Stimulated activated CD8-positive, alpha-beta memory T cell treated with anti-CD3 and anti-CD28 coated beads, Interleukin-15, amount 100 ng/mL, for 24 hours (primary cell): ENCODE measurements around the gene RYR1.
"Not testable (repeated sequence)": the region's sequence is repeated elsewhere in the genome, so short reads cannot be mapped to it uniquely, and the experiment has no call there.

Experiments used
- DNase-seq: peaks from one replicate; pipeline ENCODE4 v3.0.0-alpha.2; 2020; ENCODE audit warnings: low read depth

Gene RYR1

DNA sequence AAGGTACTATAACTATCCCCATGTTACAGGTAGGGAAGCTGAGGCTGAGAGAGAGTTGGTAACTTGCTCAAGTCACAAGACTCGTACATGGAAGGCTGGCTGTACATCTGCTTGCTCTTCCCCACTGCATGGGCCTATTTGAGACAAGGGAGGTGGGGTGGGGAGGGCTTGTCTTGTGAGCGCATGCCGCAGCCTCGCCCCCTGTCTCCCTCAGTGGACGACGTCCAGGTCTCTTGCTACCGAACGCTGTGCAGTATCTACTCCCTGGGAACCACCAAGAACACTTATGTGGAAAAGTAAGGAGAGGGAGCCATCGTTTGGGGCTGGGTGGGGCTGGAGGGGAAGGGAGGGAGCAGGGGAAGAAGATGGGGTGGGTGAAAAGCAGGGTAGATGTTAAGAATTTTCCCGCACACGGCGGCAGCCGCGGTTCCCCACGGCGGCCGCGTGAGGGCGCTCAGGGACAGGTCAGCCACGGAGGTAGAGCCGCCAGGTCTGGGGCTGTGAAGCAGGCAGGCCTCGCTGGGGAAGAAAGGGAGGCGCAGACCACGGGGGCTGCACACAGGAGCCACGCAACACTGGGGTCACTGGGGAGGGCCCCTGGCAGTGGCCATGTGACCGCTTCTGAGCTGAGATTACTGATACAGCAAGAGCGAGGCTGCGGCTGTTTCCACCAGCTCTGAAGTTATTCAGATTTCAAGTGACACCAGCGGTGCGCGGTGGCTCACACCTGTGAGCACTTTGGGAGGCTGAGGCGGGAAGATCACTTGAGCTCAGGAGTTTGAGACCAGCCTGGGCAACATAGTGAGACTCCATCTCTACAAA lies 81.5 kb downstream of the RYR1 start:
- peak; percentile 63 for DNase-seq

DNA sequence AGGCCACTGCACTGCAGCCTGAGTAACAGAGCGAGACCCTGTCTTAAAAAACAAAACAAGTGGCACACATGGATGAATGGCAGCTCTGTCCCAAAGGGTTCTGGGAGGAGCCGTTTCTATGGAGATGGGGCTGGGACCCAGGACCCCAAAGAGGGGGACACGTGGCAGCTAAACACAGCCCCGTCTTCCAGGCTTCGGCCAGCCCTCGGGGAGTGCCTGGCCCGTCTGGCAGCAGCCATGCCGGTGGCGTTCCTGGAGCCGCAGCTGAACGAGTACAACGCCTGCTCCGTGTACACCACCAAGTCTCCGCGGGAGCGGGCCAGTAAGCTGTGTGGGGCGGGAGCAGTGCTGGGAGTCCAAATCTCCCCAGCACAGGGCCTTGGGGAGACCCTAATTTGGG lies 82.4 kb downstream of the RYR1 start:
- DNase-seq = no peak

DNA sequence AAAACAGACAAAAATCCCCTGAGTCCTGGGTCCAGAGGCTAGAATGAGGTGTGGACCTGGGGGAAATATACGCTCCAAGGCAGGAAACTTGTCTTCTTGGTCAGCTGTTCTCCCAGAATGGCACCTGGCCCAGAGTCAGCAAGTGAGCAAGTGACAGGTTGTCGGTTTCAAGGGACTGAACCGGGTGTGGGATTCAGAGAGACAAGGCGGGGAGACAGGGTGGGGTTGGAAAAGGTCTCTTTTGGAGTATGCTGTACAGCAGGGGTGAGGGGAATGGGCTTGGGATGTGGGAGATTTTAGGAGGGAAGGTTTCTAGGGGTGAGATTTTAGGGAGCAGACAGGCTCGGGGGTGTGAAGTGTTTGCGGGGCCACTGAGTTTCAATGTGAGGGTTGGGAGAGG lies 83.3 kb downstream of the RYR1 start:
- no peak for DNase-seq

DNA sequence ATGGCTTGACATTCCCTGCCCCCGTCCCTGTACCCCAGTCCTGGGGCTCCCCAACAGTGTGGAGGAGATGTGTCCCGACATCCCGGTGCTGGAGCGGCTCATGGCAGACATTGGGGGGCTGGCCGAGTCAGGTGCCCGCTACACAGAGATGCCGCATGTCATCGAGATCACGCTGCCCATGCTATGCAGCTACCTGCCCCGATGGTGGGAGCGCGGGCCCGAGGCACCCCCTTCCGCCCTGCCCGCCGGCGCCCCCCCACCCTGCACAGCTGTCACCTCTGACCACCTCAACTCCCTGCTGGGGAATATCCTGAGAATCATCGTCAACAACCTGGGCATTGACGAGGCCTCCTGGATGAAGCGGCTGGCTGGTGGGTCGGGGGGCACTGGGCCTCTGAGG lies 83.8 kb downstream of the RYR1 start:
- DNase-seq = no peak

DNA sequence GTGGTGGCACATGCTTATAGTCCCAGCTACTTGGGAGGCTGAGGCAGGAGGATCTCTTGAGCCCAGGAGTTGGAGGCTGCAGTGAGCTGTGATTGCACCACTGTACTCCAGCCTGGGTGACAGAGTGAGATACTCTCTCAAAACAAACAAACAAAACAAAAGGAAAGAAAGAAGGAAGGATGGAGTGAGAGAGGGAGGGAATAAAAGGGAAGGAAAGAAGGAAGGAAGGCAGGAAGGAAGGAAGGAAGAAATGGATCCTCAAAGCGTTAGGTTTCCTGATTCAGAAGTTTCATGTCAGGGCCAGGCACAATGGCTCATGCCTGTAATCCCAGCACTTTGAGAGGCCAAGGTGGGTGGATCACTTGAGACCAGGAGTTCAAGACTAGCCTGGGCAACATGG lies 84.5 kb downstream of the RYR1 start:
- DNase-seq = not testable (repeated sequence)

DNA sequence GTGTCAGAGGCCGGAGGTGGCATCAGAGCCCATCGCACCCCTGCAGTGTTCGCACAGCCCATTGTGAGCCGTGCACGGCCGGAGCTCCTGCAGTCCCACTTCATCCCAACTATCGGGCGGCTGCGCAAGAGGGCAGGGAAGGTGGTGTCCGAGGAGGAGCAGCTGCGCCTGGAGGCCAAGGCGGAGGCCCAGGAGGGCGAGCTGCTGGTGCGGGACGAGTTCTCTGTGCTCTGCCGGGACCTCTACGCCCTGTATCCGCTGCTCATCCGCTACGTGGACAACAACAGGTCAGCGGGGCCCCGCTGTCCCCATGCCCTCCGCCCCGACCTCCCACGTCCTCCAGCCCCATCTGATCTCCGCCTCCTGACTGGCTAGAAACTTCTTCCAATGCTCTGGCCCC lies 85.7 kb downstream of the RYR1 start:
- no peak for DNase-seq

DNA sequence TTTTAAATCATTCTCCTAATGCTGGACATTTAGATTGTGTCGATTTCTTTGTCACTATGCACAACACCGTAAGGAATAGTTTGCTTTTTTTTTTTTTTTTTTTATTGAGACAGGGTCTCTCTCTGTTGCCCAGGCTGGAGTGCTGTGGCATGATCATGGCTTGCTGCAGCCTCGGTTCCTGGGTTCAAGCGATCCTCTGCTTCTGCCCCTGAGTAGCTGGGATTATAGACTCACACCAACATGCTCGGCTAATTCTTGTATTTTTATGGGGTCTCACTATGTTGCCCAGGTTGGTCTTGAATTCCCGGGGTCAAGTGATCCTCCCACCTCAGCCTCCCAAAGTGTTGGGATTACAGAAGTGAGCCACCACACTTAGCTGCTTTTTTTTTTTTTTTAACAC lies 86.5 kb downstream of the RYR1 start:
- no peak for DNase-seq

DNA sequence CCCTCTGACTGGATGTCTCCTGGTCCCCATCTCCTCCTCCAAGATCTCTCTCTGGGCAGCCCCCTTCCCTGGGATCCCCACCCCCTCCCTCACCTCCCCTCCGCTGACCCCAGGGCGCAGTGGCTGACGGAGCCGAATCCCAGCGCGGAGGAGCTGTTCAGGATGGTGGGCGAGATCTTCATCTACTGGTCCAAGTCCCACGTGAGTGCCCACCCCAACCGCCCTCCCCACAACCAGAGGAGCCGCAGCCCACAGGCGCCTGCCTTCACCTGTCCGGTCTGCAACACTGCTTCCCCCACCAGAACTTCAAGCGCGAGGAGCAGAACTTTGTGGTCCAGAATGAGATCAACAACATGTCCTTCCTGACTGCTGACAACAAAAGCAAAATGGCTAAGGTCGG lies 89.4 kb downstream of the RYR1 start:
- no peak for DNase-seq

DNA sequence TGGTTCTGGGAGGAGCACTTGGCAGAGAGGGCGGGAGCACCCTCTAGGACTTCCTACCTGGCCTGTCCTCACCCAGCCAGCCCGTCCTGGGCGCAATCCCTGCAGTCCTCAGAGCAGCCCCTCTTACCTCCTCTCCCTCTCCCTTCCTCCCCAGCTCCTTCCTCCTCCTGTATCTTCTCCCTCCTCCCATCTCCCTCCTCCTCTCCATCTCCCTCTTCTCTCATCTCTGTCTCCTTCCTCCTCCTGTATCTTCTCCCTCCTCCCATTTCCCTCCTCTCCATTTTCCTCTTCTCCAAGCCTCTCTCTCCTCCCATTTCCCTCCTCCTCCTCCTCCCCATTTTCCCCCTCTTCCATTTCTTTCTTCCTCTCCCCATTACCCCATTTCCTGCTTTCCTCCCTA lies 89.8 kb downstream of the RYR1 start:
- no peak for DNase-seq

DNA sequence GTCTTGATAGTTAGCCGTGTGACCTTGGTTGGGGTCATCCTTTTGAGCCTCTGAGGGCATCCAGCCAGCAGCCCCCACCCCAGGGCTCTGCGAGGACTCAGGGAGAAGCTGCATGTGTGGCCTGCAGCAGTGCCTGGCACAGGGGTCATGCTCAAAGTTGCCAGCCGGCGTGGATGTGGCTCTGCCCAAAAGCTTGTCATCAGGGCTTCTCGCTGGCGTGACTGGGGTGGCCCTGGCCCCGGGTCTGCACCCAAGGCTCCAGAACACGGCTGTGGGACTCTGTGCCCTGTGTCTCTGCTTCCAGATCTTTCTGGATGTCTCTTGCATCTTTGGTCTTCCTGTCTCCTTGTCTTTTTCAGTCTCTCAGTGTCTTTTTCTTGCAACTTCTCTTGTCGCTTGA lies 90.9 kb downstream of the RYR1 start:
- no peak for DNase-seq

DNA sequence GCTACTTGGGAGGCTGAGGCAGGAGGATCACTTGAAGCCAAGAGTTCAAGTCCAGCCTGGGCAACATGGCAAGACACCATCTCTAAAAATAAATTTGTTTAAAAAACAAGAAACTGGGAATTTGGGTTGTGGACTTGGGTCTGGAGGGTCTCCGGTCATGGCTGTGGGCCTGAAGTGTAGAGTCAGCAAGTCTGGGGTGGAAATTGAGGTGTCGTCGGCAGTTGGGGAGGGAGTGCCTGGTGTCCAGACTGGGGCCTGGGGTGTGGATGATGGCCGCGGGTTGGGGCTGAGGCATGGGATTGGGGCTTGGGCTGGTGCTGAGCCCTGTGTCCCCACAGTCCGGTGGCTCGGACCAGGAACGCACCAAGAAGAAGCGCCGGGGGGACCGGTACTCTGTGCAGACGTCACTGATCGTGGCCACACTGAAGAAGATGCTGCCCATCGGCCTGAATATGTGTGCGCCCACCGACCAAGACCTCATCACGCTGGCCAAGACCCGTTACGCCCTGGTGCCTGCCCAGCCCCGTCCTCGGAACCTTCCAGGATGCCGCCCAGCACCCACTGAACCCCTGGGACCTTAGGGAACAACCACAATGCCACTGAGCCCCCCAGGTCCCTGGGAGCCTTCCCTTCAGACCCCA lies 91.6 kb downstream of the RYR1 start:
- no peak for DNase-seq

DNA sequence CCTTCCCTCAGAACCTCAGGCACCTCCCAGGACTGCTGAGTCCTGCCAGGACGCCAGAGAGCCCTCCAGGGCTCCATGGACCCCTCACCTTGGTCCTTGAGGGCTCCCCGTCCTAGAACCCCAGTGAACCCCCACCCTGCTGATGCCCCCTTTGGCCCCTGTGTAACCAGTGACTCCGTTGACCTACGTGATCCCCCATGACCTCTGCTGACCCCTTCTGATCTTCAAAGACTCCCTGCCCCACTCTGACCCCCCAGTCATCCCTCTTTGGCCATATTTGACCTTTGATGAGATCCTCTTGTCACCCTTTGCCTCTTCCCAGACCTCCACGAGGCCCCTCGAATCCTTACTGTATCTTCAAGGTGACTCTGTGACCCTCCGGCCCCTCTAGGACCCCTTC lies 92.9 kb downstream of the RYR1 start:
- DNase-seq = no peak

DNA sequence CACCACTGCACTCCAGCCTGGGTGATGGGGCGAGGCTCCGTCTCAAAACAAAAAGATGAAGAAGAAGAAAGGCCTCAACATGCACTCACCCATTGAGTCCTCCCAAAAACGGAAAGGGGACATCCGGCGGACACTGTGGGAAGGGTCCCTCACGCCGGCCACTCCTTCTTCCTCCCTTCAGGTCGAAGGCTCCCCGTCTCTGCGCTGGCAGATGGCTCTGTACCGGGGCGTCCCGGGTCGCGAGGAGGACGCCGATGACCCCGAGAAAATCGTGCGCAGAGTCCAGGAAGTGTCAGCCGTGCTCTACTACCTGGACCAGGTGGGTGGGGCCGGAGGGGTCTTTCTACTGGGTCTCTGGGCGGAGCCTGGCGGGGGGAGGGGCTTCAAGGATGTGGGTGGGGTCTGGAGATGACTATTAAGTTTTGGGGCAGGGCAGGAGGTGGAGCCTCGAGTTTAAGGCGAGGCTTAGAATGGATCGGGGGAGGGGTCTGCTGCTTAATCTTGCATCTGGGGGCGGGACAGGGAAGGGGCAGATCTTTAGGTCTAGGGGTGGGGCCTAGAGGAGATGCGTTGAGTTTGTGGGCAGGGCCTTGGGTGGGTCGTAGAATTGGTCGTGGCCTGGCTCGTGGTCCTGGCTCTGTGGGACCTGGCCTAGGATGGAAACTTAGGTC lies 94.1 kb downstream of the RYR1 start:
- DNase-seq = no peak

DNA sequence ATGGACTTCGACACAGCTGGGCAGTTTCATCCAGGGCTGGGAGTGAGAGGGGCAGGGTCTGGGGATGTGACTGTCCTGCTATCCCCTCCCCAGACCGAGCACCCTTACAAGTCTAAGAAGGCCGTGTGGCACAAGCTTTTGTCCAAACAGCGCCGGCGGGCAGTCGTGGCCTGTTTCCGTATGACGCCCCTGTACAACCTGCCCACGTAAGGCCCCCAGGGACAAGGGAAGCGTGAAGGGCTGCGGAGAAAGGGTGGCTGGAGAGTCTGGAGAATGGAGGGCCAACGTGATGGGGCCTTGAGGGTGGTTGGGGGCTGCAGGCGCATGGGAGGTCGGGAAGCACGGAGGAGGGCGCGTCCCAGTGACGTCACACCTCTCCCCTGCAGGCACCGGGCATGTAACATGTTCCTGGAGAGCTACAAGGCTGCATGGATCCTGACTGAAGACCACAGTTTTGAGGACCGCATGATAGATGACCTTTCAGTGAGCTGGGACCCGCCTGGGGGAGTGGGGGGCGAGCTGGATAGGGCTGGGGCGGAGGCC lies 94.8 kb downstream of the RYR1 start:
- DNase-seq = no peak

DNA sequence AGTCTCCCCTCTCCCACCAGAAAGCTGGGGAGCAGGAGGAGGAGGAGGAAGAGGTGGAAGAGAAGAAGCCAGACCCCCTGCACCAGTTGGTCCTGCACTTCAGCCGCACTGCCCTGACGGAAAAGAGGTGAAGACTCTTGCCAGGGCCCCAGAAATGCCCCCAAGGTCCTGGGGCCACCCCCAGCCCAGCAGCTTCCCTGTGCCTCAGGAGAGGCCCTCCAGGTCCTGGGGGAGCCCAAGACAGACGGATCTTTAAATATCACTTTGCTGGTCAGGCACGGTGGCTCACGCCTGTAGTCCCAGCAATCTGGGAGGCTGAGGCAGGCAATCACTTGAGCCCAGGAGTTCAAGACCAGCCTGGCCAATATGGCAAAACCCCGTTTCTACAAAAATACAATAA lies 95.4 kb downstream of the RYR1 start:
- no peak for DNase-seq

DNA sequence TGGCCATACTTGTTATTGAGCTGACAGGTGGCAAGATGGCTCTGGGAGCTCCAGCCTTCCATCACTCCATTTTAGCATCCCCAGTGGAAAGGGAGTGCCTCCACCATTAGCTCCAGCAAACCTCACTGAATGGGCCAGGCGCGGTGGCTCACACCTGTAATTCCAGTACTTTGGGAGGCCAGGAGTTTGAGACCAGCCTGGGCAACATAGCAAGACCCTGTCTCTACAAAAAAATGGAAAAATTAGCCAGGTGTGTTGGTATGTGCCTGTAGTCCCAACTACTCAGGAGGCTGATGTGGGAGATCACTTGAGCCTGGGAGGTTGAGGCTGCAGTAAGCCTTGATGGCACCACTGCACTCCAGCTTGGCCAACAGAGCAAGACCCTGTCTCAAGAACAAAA lies 98.0 kb downstream of the RYR1 start:
- DNase-seq = no peak

DNA sequence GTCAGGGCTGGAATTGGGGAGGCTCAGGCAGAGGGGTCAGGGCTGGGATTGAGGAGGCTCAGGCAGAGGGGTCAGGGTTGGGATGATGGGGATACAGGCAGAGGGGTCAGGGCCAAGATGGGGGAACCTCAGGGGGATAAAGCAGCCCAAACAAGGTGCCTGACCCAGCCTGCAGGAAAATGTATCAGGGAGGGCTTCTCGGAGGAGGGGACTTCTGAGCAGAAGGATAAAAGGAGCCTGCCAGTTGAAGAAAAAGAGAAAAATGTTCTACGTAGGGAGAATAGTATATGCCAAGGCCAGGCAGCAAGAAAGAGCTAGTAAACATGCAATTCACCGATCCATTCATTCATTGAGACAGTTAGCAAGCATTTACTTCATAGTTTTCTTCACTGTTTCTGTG lies 99.4 kb downstream of the RYR1 start:
- no peak for DNase-seq

DNA sequence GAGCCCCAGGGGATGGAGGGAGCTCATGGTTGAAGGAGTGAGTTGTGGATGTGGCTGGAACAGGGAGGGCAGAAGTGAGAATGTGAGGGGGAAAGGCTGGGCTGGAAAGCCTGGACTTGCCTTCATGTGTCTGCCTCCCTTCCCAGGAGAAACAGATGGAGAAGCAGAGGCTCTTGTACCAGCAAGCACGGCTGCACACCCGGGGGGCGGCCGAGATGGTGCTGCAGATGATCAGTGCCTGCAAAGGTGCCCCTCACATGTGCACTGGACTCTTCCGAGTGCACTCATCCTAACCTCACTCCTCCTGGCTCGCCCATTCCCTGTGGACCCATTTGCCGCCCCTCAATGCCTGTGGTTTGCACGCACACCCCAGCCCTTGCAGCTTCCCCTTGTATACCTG lies 101.1 kb downstream of the RYR1 start:
- no peak for DNase-seq

DNA sequence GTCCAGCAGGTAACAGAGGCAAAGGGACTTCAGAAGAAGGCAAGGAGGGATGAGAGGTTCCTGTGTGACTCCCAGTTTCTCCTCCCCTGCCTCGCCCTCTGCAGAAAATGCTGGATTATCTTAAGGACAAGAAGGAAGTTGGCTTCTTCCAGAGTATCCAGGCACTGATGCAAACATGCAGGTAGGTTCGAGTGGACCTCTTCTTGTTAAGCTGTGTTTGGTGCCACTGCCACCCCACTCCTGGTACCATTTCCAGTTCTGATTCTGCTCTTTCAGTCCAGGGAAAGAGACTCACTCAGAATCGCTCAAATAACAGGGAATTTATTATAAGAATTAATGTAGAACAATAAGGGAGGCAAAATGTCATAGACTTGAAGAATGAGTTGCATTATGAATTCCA lies 101.7 kb downstream of the RYR1 start:
- DNase-seq = no peak

DNA sequence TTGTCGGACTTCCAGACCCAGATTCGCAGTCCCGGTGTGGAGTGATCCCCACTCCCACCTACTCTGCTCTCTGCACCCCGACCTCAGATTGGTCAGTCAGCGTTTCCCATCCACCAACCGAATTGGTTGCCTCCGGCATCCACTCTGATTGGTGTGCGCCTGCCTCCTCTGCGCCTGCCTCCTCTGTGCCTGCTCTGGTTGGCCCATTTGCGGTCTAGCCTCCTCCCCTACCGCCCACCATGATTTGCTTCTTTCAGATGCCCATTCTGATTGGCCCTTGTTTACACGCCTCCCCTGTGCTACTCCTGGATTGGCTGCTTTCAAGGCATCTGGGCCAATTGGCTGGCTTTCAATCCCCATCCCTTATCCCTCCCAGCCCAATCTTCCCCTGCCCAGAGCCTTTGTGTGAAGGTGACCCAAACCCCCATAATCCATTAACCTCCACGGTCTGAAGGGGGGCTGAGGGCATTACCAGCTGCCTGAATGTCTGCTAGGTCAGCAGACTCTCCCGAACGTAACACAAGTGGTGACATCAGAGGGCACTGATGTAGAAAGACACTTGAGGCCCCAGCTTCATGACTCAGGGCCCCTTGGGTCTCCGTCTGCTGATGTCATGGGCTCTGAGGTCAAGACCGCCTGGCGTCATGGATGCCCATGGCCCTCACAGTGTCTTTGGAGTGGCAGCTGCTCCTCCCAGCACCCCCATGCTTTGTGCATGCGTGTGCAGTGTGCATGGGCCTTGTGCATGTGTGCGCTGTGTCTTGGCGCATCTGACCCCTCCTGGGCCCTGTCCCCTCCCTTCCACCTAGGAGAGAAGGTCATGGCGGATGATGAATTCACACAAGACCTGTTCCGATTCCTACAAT lies 103.8 kb downstream of the RYR1 start:
- no peak for DNase-seq

DNA sequence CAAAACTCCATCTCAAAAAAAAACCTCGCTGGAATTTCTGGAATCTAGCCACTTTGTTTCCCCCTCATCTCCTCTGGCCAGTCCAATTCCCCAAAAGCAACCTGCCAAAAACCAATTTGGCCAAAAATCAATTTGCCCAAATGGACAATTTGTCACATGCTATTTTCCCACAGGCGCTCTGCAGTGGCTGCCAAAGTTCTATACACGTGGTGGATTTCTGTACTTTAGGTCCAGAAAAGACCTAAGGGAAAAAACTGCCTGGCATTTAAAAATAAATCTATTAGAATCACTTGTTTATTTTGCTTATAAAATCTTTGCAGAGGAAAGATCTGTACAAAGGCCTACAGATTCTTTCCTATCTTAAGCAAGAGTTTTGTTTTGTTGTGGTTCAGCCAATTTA lies 104.9 kb downstream of the RYR1 start:
- DNase-seq = no peak
